ENCODE data around the gene WSCD2. TPM values are rescaled to one million over a fixed set of nuclear protein-coding genes. Genes with fewer than 3 reads are reported as not detected.

Gene WSCD2
- polyA plus RNA-seq, 1 of the 3 experiments (the other 2 are of a cell fraction): 0.03 TPM

- Histone ChIP-seq H3K27ac (ENCODE audit: low read depth in 2 of 2, low read length in 1 of 2) (no peak overlapping the region), H2AFZ (ENCODE audit: low read depth) (no peak overlapping the region), H3K79me2 (ENCODE audit: insufficient read depth) (no peaks in the 10 kb centered on the region), H3K9ac (no peak overlapping the region), H3K4me3 (ENCODE audit: low read depth in 2 of 2, low read length in 1 of 2) (no peak overlapping the region), H3K4me2 (no peak overlapping the region), H4K20me1 (ENCODE audit: insufficient read depth) (no peaks in the 10 kb centered on the region), H3K27me3 (ENCODE audit: insufficient read depth) (no peaks in the 10 kb centered on the region), H3K4me1 (ENCODE audit: control insufficient read depth in 1 of 2, insufficient read depth in 2 of 2, low read depth in 1 of 2, low read length in 1 of 2) (peaks cover 0 to 8% of the 10 kb centered on the region in 2 experiments; a peak in 1 of 4 replicates), H3K9me3 (no peaks in the 10 kb centered on the region), H3K36me3 (replicated peaks in 1 of 2; ENCODE audit: control insufficient read depth in 1 of 2, insufficient read depth in 2 of 2, low read length in 1 of 2) (no peaks in the 10 kb centered on the region), H3K9me2 (no peaks in the 10 kb centered on the region), H3F3A (replicated peaks; ENCODE audit: insufficient read depth) (no peaks in the 10 kb centered on the region)
- CTCF ChIA-PET: interaction anchor here (0.9 to 1.2 kb wide), 3 partner anchors 16 to 122 kb away, joined by 3 to 5 read pairs (median 4); partner anchors contain the start of gene WSCD2
- POLR2A ChIA-PET: no interaction called here
- TF ChIP-seq YY1 (IDR thresholded peaks at IDR 0.05; ENCODE audit: low read depth) (no peak), NFIC (IDR thresholded peaks at IDR 0.05; ENCODE audit: borderline replicate concordance) (no peak), USF1 (IDR thresholded peaks at IDR 0.05; ENCODE audit: borderline replicate concordance, low read depth) (no peak), CTCF (IDR thresholded peaks at IDR 0.05) (no peak), SMC3 (IDR thresholded peaks at IDR 0.05; ENCODE audit: low read depth, low read length) (no peak), FOSL2 (IDR thresholded peaks at IDR 0.05; ENCODE audit: borderline replicate concordance, low read depth) (no peak), SIN3A (IDR thresholded peaks at IDR 0.05; ENCODE audit: borderline replicate concordance, low read depth, low read length) (no peak), TAF1 (IDR thresholded peaks at IDR 0.05; ENCODE audit: borderline replicate concordance, low read depth, low read length) (no peak), TCF12 (IDR thresholded peaks at IDR 0.05) (no peak), TEAD4 (IDR thresholded peaks at IDR 0.05; ENCODE audit: borderline replicate concordance, insufficient read depth) (no peak), FOXM1 (IDR thresholded peaks at IDR 0.05; ENCODE audit: low read depth) (no peak), NRF1 (IDR thresholded peaks at IDR 0.05; ENCODE audit: low read depth, low read length) (no peak), EP300 (IDR thresholded peaks at IDR 0.05; ENCODE audit: borderline replicate concordance in 1 of 2, low read depth in 1 of 2, low read length in 1 of 2) (no peak), USF2 (IDR thresholded peaks at IDR 0.05; ENCODE audit: borderline replicate concordance, low read depth, low read length) (no peak), RCOR1 (IDR thresholded peaks at IDR 0.05; ENCODE audit: low read length) (no peak), FOXJ3 (CRISPR knock-in tag; IDR thresholded peaks at IDR 0.05) (no peak), PBX3 (IDR thresholded peaks at IDR 0.05) (no peak), EZH2phosphoT487 (IDR thresholded peaks at IDR 0.05; ENCODE audit: borderline replicate concordance, low read depth) (no peak), JUND (IDR thresholded peaks at IDR 0.05) (no peak), MEF2A (IDR thresholded peaks at IDR 0.05; ENCODE audit: borderline replicate concordance, low read depth) (no peak)
- 42% methylated on average over 10 of the region's 11 CpGs for WGBS (ENCODE audit: low lambda C conversion rate)
- DNase-seq: peak; percentile 22
Observed at GRCh38 chr12:108112832-108113556, 16.1 kb upstream of the WSCD2 start.

Measured in SK-N-SH (cell line).